NCI-H748 treated with DMSO at 0.1 percent for 48 hours (cell line): Measurements from ENCODE around the gene SNX25.
"Not testable (repeated sequence)": the region's sequence is repeated elsewhere in the genome, so short reads cannot be mapped to it uniquely, and the experiment has no call there.

Experiments used
- DNase-seq: peaks from one replicate; lab custom pipeline; 2025; lab: John Stamatoyannopoulos, UW

Gene SNX25

DNA sequence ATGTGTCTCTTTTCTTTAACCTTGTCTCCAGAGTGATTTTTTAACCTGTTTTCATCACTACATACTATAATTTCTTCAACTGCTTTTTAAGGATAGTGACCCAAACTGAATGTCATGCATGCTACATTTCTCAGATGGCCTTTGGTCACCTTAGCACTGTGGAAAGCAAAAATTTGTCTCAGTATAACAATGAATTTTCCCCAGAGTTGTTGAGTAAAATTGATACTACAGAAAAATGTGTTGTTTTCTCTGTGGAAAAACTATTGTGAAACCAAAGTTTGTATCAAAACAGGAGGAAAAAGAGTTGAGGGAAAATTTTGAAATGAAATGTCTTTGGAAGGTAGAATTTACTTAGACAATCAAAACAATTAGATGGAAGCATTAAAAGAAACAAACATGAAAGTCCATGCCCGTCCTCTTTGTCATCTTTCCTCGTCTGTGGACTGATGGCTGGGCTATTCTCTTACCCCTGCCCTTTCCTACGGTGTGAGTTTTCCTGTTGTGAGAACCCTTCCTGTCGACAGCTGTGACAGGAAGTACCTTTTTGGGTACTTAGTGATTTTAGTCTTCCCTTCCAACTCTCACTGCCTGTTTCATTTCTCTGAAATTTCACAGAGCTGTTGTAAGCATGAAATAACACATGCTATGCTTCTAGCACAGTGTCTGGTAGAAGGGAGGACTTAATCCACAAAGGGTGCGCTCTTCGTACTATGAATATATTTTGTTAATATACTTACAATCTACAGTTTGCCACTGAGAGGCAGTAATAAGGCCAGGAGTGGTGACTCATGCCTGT, 135.5 kb downstream of the SNX25 start:
- no peak for DNase-seq

DNA sequence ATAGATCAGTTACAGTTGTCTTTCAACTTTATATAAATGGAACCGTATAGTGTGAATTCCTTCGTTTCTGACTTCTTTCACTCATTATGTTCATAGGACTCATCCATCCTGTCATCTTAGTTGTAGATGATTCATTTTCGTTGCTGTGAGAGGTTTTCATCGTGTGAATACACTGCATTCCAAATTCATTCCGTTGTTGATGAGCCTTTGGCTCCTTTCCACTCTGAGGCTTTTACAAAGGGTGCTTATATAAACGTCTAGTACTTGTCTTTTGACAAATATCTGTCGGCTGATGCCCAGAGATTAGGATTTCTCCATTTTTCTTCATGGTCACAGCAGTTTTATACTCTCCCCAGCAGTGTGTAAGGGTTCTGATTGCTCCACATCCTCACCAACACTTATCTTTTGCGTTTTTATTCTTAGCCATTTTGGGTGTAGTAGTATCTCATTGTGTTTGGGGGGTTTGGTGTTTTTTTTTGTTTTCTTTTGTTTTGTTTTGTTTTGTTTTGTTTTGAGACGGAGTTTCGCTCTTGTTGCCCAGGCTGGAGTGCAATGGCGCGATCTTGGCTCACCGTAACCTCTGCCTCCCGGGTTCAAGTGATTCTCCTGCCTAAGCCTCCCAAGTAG, 137.7 kb downstream of the SNX25 start:
- no peak for DNase-seq

DNA sequence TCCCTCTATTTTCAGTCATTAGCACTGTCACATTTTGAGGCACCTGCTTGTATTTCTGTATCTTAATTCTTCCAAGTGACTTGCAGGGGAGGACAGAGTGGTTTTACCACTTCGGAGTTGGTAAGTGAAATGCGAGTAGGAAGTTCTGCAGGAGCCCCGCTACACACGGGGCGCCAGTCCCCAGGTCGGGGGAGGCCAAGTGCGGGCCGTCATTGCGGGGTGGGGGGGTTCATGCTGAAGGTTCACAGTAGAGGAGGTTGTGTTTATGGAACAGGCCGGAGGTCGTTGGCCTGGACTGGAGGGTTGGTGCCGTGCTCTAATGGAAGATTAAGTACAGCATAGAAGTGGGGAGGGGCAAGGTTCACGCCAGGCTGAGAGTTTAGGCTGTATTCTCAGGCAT, 142.3 kb downstream of the SNX25 start:
- no peak for DNase-seq

DNA sequence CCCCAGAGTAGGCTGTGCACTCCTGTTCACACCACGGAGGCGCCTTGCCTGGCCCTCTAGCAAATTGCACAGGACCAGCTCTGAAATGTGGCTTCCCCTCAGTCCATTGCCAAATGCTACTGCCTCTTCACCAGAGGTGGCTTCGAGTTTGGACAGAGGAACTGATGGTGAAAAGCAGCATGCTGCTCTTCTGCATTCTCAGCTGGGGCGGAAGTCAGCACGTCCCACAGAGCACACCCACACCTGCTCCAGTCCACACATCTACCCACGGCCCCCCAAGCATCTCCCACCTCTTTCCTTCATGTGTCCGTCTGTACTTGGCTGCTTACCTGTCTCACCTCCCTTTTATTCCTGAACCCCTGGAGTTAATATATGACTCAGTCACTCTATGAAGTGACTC, 142.8 kb downstream of the SNX25 start:
- no peak for DNase-seq

DNA sequence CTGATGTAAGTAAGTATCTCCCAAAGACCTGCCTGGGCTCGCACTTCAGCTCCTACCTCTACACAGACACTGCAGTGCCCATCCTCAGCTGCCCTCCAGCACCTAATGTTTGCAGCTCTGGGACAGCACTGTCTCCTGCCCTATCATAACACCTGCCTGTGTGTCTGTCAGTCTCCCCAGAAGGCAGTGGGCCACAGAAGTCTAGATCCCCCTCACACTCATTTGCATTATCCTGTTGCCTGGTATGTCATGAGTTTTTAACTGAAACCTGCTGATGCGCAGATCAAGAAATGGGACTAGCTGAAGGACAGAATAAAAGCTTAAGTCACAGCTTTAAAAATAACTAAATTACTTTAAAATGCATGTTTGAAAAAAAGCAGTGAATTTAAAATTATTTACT, 143.3 kb downstream of the SNX25 start:
- DNase-seq: no peak

DNA sequence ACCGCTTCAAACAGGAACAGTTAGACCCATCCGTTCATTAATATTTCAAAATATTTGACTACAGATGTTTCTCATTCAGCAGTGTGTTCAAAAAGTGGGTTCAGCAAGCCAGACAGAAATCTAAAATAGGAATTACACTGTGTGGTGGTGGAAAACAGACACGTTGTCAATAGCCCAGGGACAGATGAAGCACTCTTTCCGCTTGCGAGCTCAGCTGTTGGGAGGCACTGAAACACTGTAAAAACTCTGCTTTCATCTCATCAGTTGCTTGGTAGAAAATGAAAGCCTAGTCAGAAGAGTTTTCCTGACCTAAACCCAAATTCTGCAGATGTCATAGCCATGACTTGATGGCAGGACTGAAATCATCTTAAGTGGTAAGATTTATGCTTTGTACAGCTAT, 147.8 kb downstream of the SNX25 start:
- DNase-seq: no peak

DNA sequence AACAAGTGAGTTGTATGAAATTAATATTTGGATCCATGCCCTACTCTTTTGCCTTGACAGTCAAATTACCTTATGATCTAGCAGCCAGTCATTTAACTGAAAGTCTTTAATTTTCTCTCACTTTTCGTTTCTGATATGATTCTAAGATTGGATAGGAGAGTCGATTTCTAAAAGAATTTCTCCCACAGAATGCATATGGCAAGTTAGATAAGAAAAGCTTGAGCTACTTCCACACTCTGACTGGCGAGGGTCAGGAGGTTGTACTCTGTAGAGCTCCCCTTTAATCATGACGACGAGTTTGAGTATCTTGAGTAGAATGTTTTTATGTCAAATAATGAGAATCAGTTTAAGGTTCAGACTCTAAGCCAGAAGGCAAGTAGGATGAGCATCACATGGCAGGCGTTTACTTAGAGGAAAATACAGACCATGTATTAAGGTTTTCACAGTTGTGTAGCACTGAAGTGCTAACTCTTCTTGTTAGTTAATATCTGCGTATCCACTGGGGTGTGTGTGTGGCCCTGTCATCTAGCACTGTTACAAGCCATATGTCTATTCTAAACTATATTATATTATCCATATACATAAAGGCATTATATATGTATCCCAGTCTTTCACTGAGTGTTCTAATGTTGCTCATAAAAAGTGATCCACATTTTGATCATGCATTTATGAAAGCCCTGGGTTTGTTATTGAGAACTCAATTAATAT, 148.5 kb downstream of the SNX25 start:
- no peak for DNase-seq

DNA sequence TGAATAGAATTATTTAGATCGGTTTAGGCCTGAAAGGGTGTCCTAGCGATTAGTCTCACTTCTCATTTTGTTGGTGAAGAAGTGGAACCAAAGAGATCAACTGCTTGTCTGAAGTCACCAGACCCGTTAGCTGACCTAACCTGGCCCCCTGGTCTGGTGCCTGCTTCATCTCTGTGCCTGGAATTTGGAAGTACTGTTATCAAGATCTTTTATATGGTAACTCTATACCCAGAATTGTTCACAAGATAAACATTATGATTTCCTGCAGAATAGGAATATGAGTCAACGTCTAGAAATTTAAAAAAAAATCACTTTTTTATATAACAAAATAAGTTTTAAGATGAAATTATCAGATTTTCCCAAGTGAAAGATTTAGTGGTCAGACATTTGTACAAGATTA, 149.1 kb downstream of the SNX25 start:
- DNase-seq: no peak

DNA sequence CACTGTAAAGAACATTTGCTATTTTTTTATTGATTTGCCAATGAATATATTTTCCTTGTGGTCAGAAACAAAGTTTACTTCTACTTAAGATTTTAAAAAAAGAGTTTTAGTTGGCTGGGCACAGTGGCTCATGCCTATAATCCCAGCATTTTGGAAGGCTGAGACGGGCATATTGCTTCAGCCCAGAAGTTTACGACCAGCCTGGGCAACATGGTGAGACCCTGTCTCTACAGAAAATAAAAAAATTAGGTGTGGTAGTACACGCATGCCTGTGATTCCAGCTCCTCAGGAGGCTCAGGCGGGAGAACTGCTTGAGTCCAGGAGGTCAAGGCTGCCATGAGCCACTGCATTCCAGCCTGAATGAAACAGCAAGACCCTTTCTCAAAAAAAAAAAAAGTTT, 149.6 kb downstream of the SNX25 start:
- no peak for DNase-seq

DNA sequence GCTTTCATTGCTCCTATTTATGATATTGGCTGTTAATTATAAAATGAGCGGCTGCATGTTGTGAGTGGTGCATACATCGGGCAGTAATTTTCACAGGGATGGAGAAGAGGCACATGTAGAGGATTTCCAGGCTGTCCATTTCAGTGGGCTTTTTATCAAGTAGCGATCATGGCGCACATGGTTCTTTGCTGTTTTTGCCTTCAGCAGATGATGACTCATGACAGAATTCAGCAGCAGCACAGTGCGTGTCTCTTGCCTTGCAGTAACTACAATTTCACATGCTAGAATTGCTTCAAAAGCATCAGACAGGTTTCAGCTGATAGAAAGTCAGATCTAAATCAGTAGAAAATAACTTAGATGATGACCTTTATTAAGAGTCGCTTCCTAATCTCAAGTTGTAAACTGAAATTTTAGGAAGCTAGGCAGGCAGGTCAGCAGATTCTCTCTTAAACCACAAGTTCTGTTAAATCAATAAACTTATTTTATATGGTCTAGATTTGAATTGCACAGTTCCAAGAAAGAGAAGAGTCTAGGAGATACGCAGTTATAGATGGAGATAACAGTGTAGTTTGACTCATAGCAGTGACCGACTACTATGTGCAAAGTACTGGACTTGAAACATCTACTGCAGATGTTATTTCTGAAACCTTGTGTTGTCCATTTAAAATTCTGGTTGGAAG, 150.5 kb downstream of the SNX25 start:
- no peak for DNase-seq

DNA sequence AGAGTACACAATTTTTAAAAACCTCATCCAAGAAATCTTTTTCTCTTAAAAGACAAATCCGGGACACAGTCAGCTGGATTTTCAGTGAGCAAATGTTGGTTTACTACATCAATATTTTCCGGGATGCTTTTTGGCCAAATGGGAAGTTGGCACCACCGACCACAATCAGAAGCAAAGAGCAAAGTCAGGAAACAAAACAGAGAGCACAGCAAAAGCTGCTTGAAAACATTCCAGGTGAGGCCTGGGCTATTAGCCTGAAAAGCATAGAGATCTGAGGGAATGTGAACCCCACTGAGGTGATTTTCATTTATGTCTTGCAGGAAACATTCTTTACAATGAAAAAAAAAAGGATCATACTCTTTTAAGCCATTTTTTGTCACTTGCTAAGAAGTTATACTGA, 152.5 kb downstream of the SNX25 start:
- DNase-seq: no peak

DNA sequence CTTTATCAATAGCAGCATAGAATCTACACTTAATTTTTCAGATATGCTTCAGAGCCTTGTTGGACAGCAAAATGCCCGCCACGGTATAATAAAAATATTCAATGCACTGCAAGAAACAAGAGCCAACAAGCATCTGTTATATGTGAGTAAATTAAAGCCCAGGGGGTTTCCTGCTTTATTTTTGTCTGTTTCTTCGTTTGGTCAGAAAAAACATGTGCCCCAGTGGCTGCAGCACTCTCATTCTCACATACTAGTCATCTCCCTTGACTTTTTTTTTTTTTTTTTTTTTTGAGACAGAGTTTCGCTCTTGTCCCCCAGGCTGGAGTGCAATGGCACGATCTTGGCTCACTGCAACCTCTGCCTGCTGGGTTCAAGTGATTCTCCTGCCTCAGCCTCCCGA, 153.2 kb downstream of the SNX25 start:
- not testable (repeated sequence) for DNase-seq

DNA sequence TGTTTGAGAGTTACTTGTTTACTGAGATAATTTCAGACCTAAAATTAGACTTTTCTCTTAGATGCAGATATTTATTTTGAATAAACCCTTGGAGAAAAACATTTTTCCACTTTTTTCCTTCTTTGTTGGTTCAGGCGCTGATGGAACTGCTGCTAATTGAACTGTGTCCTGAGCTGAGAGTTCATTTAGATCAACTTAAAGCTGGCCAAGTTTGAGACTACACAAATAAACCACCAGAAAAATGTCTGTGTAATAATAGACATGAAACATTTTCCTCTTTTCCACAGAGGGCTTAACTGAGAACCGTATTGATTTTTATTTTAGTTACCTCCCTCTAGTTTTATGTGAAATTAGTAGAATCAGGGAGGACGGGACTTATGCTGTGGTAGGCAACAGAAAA, 153.9 kb downstream of the SNX25 start:
- DNase-seq: no peak

DNA sequence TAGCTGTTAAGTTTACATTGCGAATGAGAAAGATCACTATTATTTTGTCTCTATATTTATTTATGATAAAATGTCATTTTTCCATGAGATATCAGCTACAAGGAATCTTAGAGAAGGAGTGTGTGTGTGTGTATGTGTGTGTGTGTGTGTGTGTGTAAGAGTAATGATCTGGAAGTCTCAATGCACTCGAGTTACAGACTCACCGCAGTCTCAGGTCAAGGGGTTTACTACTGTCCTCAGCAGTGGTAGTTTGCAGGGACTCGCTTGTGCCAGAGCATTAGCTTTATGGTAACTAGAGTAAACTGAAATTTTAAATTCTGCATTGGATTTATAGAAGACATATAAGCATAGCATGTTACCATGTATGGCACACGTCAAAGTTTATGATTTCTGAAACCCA, 155.5 kb downstream of the SNX25 start:
- DNase-seq: no peak

DNA sequence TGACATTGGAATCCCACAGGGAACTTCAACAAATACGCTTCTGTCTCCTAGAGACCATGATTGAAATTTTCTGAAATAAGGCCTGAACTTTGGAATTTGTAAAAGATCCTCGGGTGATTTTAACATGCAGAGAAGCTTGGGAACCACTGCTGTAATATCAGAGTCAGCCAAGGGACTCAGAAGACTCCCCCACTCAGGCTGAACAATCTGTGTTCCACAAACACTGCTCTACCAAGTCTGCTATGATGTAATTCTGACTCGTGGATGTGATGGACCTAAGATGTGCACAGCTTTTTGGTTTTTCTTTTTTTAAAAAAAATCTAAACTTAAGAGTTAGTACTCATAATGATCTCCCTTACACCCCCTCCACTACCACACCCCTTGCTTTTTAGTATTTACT, 160.3 kb downstream of the SNX25 start:
- no peak for DNase-seq

DNA sequence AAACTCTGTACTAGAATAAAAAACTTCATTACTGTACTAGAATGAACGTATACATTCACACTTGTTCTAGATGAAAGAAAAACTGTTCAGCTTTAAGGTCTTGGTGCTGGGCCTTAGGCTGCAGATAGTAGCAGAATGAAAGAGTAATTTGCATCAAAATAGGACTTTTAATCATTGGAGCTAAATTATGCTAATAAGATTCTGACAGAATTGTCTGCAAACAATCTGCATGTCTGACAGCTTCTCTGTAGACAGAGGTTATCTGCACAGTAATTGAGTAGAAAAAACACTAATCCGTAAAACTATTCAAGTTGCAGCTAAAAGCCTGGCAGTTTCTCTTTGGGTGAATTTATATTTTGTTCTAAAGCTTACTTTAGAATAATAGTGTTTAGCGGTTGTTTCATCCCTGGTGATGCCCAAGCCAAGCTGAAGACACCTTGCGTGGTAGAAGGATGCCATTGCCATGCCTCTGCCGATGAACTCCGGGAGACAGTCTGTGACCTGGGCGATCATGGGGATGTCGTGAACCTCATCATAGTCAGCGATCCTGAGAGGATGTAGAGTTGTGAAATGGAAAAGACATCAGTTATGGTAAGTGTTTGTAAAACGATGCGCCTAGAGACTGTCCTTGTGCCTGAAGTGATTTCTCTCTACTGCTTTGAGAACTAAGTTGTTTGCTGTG, 161.0 kb downstream of the SNX25 start:
- DNase-seq: no peak

DNA sequence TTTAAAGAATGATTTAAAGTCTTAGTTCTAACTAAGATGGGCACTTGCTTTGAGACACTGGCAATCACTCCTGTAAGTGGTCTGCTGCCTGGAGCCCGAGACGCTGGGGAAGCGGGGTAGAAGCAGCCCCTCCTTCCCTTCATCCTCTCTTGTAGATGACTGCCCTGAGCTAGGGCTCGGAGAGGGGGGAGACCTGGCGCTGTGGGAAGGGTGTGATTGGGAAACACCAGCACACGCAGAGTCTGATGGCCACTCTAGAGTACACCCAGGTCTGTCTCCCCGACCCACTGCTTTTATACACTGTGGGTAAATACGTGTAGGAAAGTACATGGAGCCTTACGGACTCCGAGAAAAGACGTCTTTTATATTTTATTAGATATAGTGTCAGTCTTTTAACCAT, 162.3 kb downstream of the SNX25 start:
- DNase-seq: no peak

DNA sequence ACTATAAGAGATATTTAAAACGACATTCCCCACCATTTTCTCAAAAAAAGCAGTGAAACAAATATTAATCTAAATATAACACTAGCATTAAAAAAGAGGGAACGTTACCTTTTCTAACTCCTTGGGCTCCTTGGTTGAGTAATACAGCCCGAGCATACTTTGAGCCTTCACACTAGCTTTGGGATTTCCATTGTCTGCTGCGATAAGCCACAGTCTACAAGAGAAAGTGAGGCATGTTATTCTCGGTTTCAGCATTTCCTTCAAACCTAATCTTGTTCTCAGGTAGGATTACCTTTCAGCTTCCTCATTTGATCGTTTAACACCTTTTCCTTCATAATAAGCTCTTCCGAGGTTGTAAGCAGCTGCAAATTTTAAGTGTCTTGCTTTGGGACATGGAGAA, 164.6 kb downstream of the SNX25 start:
- no peak for DNase-seq

DNA sequence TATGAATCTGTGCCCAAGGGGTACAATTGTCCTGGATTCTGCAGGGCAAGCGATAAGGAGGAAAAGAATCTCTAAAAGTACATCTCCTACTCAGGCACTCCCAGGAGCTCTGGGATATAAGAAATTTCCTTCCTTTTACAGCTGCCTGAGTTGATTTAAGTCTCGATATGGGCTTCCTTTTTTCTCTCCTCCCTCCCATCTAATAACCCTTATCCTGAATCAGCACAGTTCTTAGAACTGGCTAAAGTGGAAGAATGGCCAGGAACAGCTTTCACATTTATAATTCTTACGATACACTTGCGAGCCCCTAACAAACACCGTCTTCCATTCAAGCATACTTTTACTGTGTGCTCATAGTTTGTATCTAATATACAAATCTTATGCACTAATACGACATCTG, 165.2 kb downstream of the SNX25 start:
- DNase-seq: no peak

DNA sequence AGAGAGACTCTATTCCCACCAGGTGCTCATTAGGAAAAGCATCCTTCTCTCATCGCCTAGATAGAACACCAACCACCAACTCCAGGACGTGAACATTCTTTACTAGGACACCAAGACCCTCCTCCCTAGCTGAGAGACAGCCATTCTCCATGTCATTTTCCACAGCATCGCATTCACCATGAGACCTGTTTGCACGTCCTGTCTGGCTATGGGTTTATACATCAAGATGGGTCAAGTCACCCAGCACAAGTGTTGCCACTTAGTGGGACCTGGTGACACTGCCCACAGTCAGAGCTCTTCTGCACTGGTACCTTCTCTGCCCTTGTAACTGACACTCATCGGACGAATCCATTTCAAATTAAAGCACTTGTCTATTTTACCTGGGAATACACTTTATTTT, 168.9 kb downstream of the SNX25 start:
- no peak for DNase-seq

DNA sequence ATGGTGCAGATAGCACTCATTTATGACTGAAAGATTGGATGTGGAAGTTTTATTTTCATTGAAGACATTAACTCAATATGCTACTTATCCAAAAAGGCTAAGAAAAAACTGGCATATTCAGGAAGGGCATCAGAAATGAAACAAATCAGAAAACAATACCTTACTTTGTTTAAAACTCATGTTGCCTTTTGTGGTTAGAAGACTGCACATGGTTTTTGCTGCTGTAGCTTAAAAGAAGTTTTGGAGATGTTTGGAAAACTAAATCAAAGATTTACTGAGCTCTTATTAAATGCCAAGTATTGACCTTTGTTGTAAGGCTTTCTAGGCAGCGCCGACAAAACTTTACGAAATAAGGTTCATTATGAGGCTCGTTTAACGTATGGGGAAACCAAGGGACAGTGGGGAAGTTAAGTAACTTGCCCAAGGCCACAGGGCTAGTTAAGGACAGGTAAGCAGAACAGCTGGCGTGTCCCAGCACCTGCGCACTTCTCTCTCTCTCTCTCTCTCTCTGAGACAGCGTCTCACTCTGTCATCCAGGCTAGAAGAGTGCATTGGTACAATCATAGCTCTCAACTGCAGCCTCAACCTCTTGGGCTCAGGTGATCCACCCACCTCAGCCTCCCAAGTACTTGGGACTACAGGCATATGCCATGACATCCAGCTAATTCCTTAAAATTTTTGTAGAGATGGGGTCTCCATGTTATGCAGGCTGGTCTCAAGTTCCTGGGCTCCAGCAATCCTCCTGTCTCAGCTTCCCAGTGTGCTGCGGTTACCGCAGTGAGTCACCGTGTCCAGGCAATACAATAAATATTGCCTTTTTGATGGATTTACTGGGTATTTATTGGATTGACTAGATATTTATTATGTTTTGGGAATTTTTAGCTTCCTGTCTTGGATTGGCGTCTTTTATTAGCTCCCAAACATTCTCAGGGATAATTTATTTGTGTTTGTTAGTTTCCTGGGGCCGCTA, 170.2 kb downstream of the SNX25 start:
- DNase-seq: no peak
